IMR-90 (cell line): ENCODE data around the gene PLOD3.

ENCODE experiments used
- CTCF ChIP-seq: conservative IDR thresholded peaks from 2 replicates; pipeline ENCODE4 v1.5.1; 2012; ENCODE audit warnings: mild to moderate bottlenecking, low read depth, low read length, improper control_type of control experiment
- FOS ChIP-seq: fragments of 150-350 bp; IDR thresholded peaks from 2 replicates; pipeline ENCODE4 v1.6.1; 2016; ENCODE audit warnings: low read depth, low read length
- MAFK ChIP-seq: IDR thresholded peaks from 2 replicates; pipeline ENCODE4 v1.6.1; 2012; ENCODE audit warnings: low read depth, low read length, improper control_type of control experiment
- POLR2A ChIP-seq: IDR thresholded peaks from 2 replicates; pipeline ENCODE4 v1.6.1; 2012; ENCODE audit warnings: mild to moderate bottlenecking, low read depth, low read length
- RAD21 ChIP-seq: IDR thresholded peaks from 2 replicates; pipeline ENCODE4 v1.6.1; 2012; ENCODE audit warnings: low read length, improper control_type of control experiment
- RCOR1 ChIP-seq: IDR thresholded peaks from 2 replicates; pipeline ENCODE4 v1.6.1; 2012; ENCODE audit warnings: mild to moderate bottlenecking, low read length, improper control_type of control experiment; ENCODE audit not compliant: insufficient replicate concordance
- RFX5 ChIP-seq: IDR thresholded peaks from 2 replicates; pipeline ENCODE4 v1.8.0; 2012; ENCODE audit warnings: low read depth, mild to moderate bottlenecking, low read length, moderate library complexity
- SMC3 ChIP-seq: fragments of 150-350 bp; IDR thresholded peaks from 2 replicates; pipeline ENCODE4 v1.6.1; 2016; ENCODE audit warnings: low read depth, mild to moderate bottlenecking, antibody characterized with exemption, low read length, moderate library complexity

- TF ChIP-seq RAD21 (no peak), CTCF (no peak), RFX5 (no peak), POLR2A (no peak), FOS (no peak), MAFK (no peak), SMC3 (no peak), RCOR1 (no peak)
These were observed 43.6 kb downstream of the PLOD3 start for GRCh38 chr7:101173752-101174244.
